Calu3 (cell line): ENCODE results near the gene RGS9. TPM values are rescaled to one million over a fixed set of nuclear protein-coding genes. Genes with fewer than 3 reads are reported as not detected.
"Not testable (repeated sequence)": the region's sequence is repeated elsewhere in the genome, so short reads cannot be mapped to it uniquely, and the experiment has no call there.

Source experiments
- BruUV-seq: library from RNA; stranded (reverse); fragments of 400-500 nt; replicated peaks from 2 replicates; lab custom pipeline; 2021; lab: Mats Ljungman, UMichigan
- CTCF ChIA-PET: fragments of 300-600 bp; sonication (Branson Sonifier 250); formaldehyde crosslinking; loops from one replicate; lab custom pipeline; 2022; ENCODE audit warnings: antibody characterized with exemption; lab: Charles Lee
- DNase-seq: peaks from one replicate; pipeline ENCODE4 v3.0.0; 2022
- H3K27ac Mint-ChIP-seq: one replicate; pipeline ENCODE4 v1.8.0; 2022; ENCODE audit warnings: mixed read lengths; ENCODE audit not compliant: unreplicated experiment
- H3K27me3 Mint-ChIP-seq: one replicate; pipeline ENCODE4 v1.8.0; 2022; ENCODE audit warnings: mixed read lengths; ENCODE audit not compliant: unreplicated experiment
- H3K36me3 Mint-ChIP-seq: one replicate; pipeline ENCODE4 v1.8.0; 2022; ENCODE audit warnings: mild to moderate bottlenecking, moderate library complexity, mixed read lengths; ENCODE audit not compliant: insufficient read depth, unreplicated experiment
- H3K4me1 Mint-ChIP-seq: one replicate; pipeline ENCODE4 v1.8.0; 2022; ENCODE audit warnings: mild to moderate bottlenecking, low read depth, mixed read lengths; ENCODE audit not compliant: unreplicated experiment
- H3K4me3 Mint-ChIP-seq: one replicate; pipeline ENCODE4 v1.8.0; 2022; ENCODE audit warnings: mild to moderate bottlenecking, low read depth, moderate library complexity, mixed read lengths; ENCODE audit not compliant: unreplicated experiment
- H3K9me3 Mint-ChIP-seq: one replicate; pipeline ENCODE4 v1.8.0; 2022; ENCODE audit warnings: low read depth, mixed read lengths; ENCODE audit not compliant: unreplicated experiment
- CTCF ChIP-seq: fragments of 200-600 bp; IDR thresholded peaks from one replicate; pipeline ENCODE4 v1.8.0; 2022; ENCODE audit warnings: antibody characterized with exemption; ENCODE audit not compliant: unreplicated experiment
- intact Hi-C: fragments of 100-400 bp; cut with micrococcal nuclease; formaldehyde crosslinking; loops from one replicate; pipeline ENCODE4 v1.10.0; 2022; ENCODE audit not compliant: unreplicated experiment
- total RNA-seq: library from RNA; stranded (reverse); gene quantifications from 2 replicates; pipeline ENCODE4 v1.2.3, GENCODE V29; 2022

RGS9 gene
- total RNA-seq, 1 experiment from 2014 or later = 0.54 TPM

GRCh38 chr17:65115839-65116238 is 21.3 kb upstream of the RGS9 start:
- H3K27ac Mint-ChIP-seq = no peak overlapping the region

GRCh38 chr17:65116515-65116914 is 20.7 kb upstream of the RGS9 start:
- H3K36me3 Mint-ChIP-seq, intact Hi-C loops, H3K27ac Mint-ChIP-seq, H3K9me3 Mint-ChIP-seq, CTCF ChIA-PET, BruUV-seq, H3K4me1 Mint-ChIP-seq, H3K4me3 Mint-ChIP-seq, DNase-seq: not testable (repeated sequence)
- H3K27me3 Mint-ChIP-seq = peaks cover 13% of the 10 kb centered on the region

More at GRCh38 chr17:65115839-65116238, 21.3 kb upstream of the RGS9 start:
- H3K4me3 Mint-ChIP-seq = no peak overlapping the region
- no peaks in the 10 kb centered on the region for H3K4me1 Mint-ChIP-seq
- CTCF ChIA-PET = no interaction called here
- H3K27me3 Mint-ChIP-seq = peaks cover 13% of the 10 kb centered on the region
- H3K9me3 Mint-ChIP-seq = no peaks in the 10 kb centered on the region
- intact Hi-C loops = no loop called here
- no peaks in the 10 kb centered on the region for H3K36me3 Mint-ChIP-seq
- no TSS peak for BruUV-seq
- TF ChIP-seq CTCF = no peak
- DNase-seq = no peak

- no peak for DNase-seq
- no peak for TF ChIP-seq CTCF
- H3K36me3 Mint-ChIP-seq = no peaks in the 10 kb centered on the region
- H3K27ac Mint-ChIP-seq = no peak overlapping the region
- H3K27me3 Mint-ChIP-seq = peaks cover 13% of the 10 kb centered on the region
- H3K4me1 Mint-ChIP-seq = no peaks in the 10 kb centered on the region
- intact Hi-C loops = no loop called here
- CTCF ChIA-PET = no interaction called here
- BruUV-seq = no TSS peak
- H3K9me3 Mint-ChIP-seq = no peaks in the 10 kb centered on the region
- no peak overlapping the region for H3K4me3 Mint-ChIP-seq
These were observed 19.7 kb upstream of the RGS9 start for GRCh38 chr17:65117384-65118035.

GRCh38 chr17:65121368-65121767 is 15.8 kb upstream of the RGS9 start:
- H3K9me3 Mint-ChIP-seq = no peaks in the 10 kb centered on the region
- peaks cover 3% of the 10 kb centered on the region for H3K27me3 Mint-ChIP-seq
- CTCF ChIA-PET = no interaction called here
- no peak for TF ChIP-seq CTCF
- no TSS peak for BruUV-seq
- DNase-seq = no peak
- no peaks in the 10 kb centered on the region for H3K4me1 Mint-ChIP-seq
- H3K36me3 Mint-ChIP-seq = peaks cover 9% of the 10 kb centered on the region
- H3K4me3 Mint-ChIP-seq = no peak overlapping the region
- H3K27ac Mint-ChIP-seq = no peak overlapping the region
- intact Hi-C loops = no loop called here
